Kidney glomerular epithelial cell (primary cell): Measurements from ENCODE around the gene BDH1.
A peak's percentile ranks its signal among the peaks of the same experiment; 100 is the strongest.
"Not testable (repeated sequence)": the region's sequence is repeated elsewhere in the genome, so short reads cannot be mapped to it uniquely, and the experiment has no call there.

ENCODE experiments used
- DNase-seq: peaks from one replicate; lab custom pipeline; 2025; lab: John Stamatoyannopoulos, UW

The BDH1 gene

DNA sequence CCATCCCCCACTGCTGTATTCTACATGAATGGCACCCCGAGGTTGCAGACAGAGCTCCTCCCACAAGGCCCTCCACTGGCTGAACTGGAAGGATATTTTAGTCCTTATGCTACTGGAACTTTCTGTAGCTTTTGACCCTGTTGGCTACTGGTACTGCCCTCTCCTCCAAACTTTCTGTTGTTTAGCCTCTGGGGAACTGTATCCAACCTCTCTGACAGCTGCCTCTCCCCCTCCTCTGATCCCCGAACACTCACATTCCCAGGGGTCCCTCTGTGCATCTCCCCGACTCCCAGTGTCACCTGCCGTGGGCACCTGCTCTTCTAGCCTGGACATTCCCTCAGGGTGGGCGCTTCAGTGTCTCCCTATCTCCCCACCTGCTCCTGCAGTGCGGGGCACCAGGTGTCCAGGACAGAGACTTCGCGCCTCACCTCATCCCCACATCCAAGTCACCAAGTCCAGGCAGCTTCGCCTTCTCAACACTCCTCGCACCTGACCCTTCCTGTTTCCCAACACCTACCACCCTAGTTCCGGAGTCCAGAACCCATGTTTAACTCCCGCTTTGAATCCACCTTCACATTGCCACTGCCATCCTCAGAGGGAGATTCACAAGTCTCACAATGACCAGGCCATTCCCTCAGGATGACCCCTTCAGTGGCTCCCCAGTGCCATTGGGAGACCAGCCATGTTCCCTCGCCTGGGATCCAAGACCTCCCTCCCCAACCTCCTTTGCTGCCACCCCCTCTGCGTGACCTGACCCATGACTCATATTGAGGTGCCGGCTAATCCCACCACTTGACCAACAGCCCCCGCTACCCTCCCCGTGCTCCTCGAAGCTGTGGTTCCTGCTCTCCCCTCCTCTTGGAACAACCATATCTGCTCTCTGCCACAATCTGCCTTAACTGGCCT lies 34.2 kb downstream of the BDH1 start:
- no peak for DNase-seq

DNA sequence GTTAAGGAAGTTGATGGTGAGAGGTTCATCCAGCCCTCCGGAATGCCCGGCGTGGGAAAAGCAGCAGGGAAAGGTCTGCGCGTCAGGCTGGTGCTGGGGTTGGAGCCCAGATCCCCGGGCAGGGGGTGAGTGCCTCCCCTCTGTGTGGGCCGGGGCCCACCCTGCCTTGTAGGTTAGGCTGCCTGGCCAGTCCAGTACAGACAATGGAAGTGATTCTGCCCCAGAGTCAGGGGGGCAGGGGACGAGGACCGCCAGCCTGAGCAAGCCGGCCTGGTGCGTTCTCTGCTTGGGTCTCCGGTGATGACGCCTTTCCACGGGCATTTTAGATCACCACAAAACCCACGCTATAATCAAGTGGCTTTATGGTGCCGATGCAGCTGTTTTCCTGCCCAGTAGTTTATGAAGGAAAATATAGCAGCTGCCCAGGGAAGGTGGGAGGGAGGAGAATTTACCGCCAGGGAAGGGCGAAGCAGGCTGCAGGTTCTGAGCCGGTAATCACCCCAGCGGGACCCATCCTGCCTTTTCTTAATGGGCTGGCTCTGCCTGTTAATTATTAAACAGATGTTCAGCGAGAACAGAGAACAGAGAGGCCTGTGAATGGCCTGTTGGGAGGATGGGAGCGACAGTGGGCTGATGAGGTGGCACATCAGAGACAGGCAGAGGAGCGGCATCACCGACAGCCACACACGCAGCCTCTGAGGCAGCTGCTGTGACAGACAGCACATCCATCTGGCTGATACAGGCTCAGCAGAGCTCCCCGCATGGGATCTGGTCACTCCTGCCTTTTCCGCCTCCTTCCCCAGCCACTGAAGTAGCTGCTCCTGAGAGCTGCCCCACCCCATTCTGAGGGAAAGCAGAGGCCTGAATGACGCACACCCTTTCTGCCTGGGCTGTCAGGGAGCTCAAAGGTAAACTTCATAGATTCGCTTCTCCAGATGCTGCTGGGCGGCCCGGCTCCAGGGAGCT lies 35.2 kb downstream of the BDH1 start:
- peak; percentile 93 for DNase-seq

DNA sequence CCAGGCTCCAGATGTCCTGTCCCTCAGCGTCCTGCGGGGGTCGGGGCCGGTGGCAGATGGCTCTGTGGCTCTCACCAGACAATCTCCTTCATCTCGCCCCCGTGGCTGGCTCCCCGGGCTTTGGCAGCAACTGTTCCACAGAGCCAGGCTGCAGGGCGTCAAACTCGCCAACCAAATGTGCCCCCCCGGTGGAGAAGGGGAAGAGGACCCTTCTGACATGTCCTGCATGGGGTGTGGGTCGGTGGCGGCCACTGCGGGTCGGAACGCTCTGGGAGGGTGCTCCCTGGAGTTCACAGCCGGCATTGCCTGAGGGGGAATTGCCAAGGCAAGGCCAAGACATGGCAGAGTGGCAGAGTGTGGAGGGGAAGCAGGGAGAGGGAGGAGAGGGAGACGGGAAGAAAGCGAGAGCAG lies 36.0 kb downstream of the BDH1 start:
- no peak for DNase-seq

DNA sequence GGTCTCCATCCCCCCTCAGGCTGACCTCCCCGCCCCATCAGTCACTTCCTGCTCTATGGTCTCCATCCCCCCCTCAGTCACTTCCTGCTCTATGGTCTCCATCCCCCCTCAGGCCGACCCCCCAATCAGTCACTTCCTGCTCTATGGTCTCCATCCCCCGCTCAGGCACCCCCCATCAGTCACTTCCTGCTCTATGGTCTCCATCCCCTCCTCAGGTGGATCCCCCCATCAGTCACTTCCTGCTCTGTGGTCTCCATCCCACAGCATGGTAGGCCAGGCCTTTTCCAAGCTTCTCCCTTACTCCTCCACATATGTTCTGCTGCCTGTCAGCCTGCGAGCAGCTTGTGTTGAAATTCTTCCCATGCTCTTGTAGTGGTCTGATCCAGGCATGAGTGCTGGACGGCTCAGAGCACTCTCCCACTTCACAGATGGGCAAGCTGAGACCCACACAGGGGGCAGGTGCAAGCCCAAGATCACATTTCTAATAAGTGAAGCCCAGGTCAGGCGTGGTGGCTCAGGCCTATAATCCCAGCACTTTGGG lies 36.8 kb downstream of the BDH1 start:
- no peak for DNase-seq

- not testable (repeated sequence) for DNase-seq
Observed at GRCh38 chr3:197517922-197518683, 37.7 kb downstream of the BDH1 start.

- peak; percentile 85 for DNase-seq
Observed at GRCh38 chr3:197516890-197517606, 38.7 kb downstream of the BDH1 start.

DNA sequence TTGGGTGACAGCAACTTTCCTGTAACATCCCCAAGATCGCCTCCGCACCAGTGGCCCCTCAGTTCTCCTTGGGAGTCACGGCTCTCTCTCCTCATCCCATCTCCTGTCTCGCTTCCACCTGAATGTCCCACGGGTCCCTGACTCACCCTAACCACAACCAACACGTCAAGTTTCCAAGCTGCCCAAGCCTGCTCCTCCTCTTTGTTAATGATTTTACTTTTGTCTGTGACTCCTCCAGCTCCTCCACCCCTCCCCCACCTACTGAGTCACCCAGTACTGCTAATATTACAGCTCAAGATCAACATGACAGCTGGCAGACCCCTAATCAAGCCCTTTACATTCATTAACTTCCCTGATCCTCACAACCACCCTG lies 39.3 kb downstream of the BDH1 start:
- DNase-seq, result peak; percentile 100

- DNase-seq, result no peak
Observed at GRCh38 chr3:197514786-197515355, 40.9 kb downstream of the BDH1 start.

GRCh38 chr3:197513953-197514785 lies 41.6 kb downstream of the BDH1 start:
- DNase-seq, result no peak

GRCh38 chr3:197512691-197513571 lies 42.8 kb downstream of the BDH1 start:
- DNase-seq, result no peak

DNA sequence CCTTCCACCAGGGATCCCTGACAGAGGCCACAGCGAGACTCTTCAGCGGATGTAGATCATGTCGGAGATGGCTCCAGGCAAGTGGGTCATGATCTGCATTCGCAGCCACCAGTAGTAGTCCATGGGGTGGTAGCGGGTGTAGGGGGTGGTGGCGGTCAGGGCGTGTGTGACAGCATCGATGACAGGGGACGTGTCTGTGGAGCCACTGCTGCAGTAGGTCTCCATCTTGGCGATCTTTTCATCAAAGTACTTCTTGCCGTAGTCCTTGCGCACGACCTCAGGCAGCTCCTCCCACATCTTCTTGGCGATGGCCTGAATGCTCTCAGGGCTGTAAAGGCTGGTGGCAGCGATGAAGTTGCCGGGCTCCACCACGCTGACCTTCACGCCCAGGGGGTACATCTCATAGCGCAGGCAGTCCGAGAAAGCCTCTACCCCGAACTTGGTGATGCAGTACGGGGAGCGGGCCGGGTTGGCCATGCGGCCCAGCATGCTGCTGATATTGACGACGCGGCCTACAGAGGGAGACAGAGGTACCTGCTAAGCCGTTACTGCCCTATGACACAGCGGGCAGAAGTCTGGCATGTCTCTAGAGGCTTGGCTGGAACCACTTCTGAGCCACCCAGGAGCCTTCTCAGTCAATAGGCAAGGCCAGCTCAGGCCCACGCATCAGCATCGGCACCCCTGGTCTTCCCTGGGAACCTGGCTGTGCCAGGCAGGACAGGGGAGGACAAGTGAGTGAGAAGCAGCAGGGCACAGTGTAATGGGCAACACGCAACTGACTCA lies 43.7 kb downstream of the BDH1 start:
- DNase-seq, result no peak

DNA sequence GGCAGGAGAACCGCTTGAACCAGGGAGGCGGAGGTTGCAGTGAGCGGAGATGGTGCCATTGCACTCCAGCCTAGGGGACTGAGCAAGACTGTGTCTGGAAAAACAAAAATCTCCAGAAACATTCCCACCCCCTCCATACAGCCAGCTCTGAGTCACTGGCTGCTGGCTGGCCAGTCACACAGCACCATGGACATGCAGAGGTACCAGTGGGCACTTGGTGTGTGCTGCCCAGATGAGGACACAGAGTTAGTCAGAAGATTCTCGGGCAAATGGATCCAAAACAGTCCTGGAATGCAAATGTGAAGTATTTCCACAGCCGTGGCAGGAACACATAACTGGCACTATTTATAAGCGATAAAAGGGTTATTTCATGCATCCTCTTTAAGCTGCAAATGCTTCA lies 44.6 kb downstream of the BDH1 start:
- peak; percentile 40 for DNase-seq

- no peak for DNase-seq
Observed at GRCh38 chr3:197510642-197511018, 45.1 kb downstream of the BDH1 start.

DNA sequence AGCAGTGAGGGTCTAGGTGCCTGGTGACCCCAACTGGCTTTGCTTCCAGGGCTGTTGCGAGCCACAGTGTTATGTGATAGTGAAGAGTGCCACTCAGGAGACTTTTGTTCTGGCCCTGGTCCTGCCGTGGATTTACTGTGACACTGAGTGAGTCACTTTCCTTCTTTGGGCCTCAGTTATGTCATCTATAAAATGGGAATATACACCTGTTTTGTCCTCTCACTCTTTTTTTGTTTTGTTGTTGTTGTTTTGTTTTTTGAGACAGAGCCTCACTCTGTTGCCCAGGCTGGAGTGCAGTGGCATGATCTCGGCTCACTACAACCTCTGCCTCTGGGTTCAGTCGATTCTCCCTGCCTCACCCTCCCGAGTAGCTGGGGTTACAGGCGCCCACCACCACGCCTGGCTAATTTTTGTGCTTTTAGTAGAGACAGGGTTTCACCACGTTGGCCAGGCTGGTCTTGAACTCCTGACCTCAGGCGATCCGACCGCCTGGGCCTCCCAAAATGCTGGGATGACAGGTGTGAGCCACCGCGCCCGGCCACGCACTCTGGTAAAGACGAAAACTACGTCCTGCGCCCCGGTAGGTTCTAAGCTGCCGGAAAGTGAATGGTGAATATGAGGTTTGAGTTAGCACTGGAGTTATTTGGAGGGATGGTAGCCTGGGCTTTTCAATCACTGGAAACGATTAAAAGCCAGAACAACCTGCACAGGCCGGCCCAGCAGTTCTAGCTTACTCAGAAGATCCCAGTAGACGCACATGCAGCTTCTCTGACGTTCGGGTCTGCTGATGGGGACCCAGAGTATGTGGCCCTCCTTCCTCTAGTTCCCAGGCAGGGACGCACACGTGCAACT lies 46.6 kb downstream of the BDH1 start:
- no peak for DNase-seq

- no peak for DNase-seq
Observed at GRCh38 chr3:197508461-197508860, 47.3 kb downstream of the BDH1 start.

DNA sequence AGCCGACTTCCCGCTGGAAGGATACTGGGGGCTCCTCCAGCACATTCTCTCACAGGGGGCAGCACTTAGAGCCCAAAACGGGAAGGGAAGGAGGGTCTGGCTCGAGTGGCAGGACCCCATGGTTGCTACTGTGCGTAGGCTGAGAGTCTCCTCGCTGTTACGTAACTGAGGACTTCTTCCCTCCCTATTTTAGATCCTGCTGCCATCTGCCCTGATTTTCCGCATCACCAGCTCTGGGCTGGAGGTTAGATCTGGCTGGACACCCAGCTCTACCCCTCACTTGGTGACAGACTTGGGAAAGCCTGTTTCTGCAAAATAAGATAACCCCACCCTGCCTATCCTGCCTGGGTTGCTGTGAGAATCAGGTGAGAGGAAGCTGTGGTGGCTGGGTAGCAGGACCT lies 47.7 kb downstream of the BDH1 start:
- no peak for DNase-seq

DNA sequence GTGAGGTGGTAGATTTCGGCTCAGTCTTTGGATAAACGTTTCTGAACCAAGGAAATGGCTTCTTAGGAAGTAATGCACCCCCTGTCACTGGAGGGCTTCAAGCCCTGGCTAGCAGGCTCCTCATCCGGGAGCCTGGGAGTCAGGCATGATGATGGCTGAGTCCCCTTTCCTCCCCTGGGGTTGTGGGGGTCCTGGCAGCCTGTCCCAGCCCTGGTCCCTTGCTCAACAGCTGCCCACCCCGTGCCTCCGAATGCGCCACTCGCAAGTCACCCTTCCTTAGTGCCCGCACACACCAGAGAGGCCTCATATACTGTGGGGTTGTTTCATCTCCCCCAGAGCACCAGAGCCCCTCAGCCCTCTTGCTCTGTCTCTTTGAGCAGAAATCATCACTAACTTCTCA lies 48.2 kb downstream of the BDH1 start:
- DNase-seq, result no peak
